B cell (primary cell): ENCODE results near the gene ACADL. TPM values are rescaled to one million over a fixed set of nuclear protein-coding genes. Genes with fewer than 3 reads are reported as not detected.

Source experiments
- ATAC-seq: fragments of 200-7000 bp; cut with Tn5 transposase; one replicate; pipeline ENCODE4 v1.10.0; 2021; ENCODE audit warnings: low read depth, mild to moderate bottlenecking, moderate number of reproducible peaks, moderate library complexity
- CTCF ChIA-PET: fragments of 350-600 bp; sonication (Branson Sonifier 250); formaldehyde crosslinking; loops from one replicate; lab custom pipeline; 2021; ENCODE audit warnings: antibody characterized with exemption, inconsistent platforms; lab: Charles Lee
- POLR2A ChIA-PET: fragments of 350-600 bp; sonication (Branson Sonifier 250); formaldehyde crosslinking; loops from one replicate; lab custom pipeline; 2021; ENCODE audit warnings: antibody characterized with exemption; lab: Charles Lee
- DNase-seq: peaks from one replicate; pipeline ENCODE4 v3.0.0; 2013
- H2AFZ ChIP-seq: 2 replicates; pipeline ENCODE4 v1.6.1; 2012; ENCODE audit warnings: mild to moderate bottlenecking, low read depth, low read length; ENCODE audit not compliant: insufficient read depth, poor library complexity, severe bottlenecking
- H3K27ac ChIP-seq, 2 donors: 1 replicate in 1 of 2; 2 replicates in 1 of 2; pipeline ENCODE4 v1.5.1; 2012 to 2013; ENCODE audit warnings: low read length in 2 of 2, mild to moderate bottlenecking in 2 of 2, moderate library complexity in 1 of 2
- H3K27me3 ChIP-seq, 4 experiments: fragments of 200-600 bp in 1 of 4; sonication (generic) in 1 of 4; replicated peaks in 1 of 4; 1 replicate in 2 of 4; 2 replicates in 2 of 4; pipeline versions ENCODE4 v1.6.1 to v1.7.0; 2013 to 2016; ENCODE audit warnings: low read length in 3 of 4, mild to moderate bottlenecking in 2 of 4, mixed read lengths in 1 of 4, moderate library complexity in 1 of 4; ENCODE audit not compliant: insufficient read depth in 4 of 4, control insufficient read depth in 3 of 4; ENCODE audit errors: control extremely low read depth in 1 of 4
- H3K36me3 ChIP-seq, 2 experiments: replicated peaks in 1 of 2; 1 replicate in 1 of 2; 2 replicates in 1 of 2; pipeline versions ENCODE4 v1.6.1 to v1.7.1; 2013; ENCODE audit warnings: low read length in 1 of 2; ENCODE audit not compliant: insufficient read depth in 2 of 2, control insufficient read depth in 1 of 2; ENCODE audit errors: control extremely low read depth in 1 of 2, extremely low read depth in 1 of 2
- H3K4me1 ChIP-seq, 2 donors: fragments of 200-600 bp in 1 of 2; sonication (generic) in 1 of 2; 1 replicate in 1 of 2; 2 replicates in 1 of 2; pipeline versions ENCODE4 v1.5.1 to v1.6.1; 2013 to 2017; ENCODE audit warnings: low read length in 2 of 2; ENCODE audit not compliant: control insufficient read depth in 2 of 2, insufficient read depth in 2 of 2
- H3K4me2 ChIP-seq: replicated peaks from 2 replicates; pipeline ENCODE3; 2012; ENCODE audit warnings: mild to moderate bottlenecking, low read depth, low read length; ENCODE audit not compliant: poor library complexity, severe bottlenecking
- H3K4me3 ChIP-seq, 5 experiments: fragments of 200-600 bp in 1 of 5; sonication (generic) in 1 of 5; 1 replicate in 3 of 5; 2 replicates in 2 of 5; pipeline versions ENCODE4 v1.5.1 to v1.7.0; 2011 to 2016; ENCODE audit warnings: low read length in 4 of 5, mild to moderate bottlenecking in 4 of 5, low read depth in 2 of 5, control low read depth in 1 of 5, moderate library complexity in 1 of 5; ENCODE audit not compliant: insufficient read depth in 1 of 5; ENCODE audit errors: control extremely low read depth in 1 of 5, extremely low read depth in 1 of 5
- H3K79me2 ChIP-seq: fragments of 200-600 bp; sonication (generic); one replicate; pipeline ENCODE4 v1.6.0; 2016; ENCODE audit warnings: low read length; ENCODE audit not compliant: control insufficient read depth, insufficient read depth
- H3K9ac ChIP-seq: fragments of 200-600 bp; sonication (generic); 2 replicates; pipeline ENCODE4 v1.6.1; 2017; ENCODE audit warnings: mild to moderate bottlenecking, low read length, moderate library complexity
- H3K9me3 ChIP-seq, 3 donors: one replicate each; pipeline versions ENCODE4 v1.6.1 to v1.7.1; 2013; ENCODE audit warnings: low read length in 2 of 3; ENCODE audit not compliant: control insufficient read depth in 2 of 3, insufficient read depth in 1 of 3; ENCODE audit errors: control extremely low read depth in 1 of 3
- H4K20me1 ChIP-seq: 2 replicates; pipeline ENCODE4 v1.6.0; 2012; ENCODE audit warnings: mild to moderate bottlenecking, low read length; ENCODE audit not compliant: insufficient read depth, control insufficient read depth, poor library complexity, severe bottlenecking
- H3K27ac Mint-ChIP-seq: one replicate; pipeline ENCODE4 v1.8.0; 2021; ENCODE audit warnings: mixed read lengths
- H3K27me3 Mint-ChIP-seq: one replicate; pipeline ENCODE4 v1.8.0; 2021; ENCODE audit warnings: mixed read lengths
- H3K4me1 Mint-ChIP-seq: one replicate; pipeline ENCODE4 v1.8.0; 2021; ENCODE audit warnings: mixed read lengths
- H3K4me3 Mint-ChIP-seq: one replicate; pipeline ENCODE4 v1.8.0; 2021; ENCODE audit warnings: mixed read lengths
- H3K9me3 Mint-ChIP-seq: one replicate; pipeline ENCODE4 v1.8.0; 2022; ENCODE audit warnings: mixed read lengths; ENCODE audit not compliant: insufficient read depth
- EZH2 ChIP-seq: IDR thresholded peaks from 2 replicates; pipeline ENCODE4 v1.6.1; 2012; ENCODE audit warnings: borderline replicate concordance, low read depth, mild to moderate bottlenecking, moderate library complexity, low read length; ENCODE audit not compliant: insufficient read depth, poor library complexity, severe bottlenecking
- WGBS: methylation state at CpG from one replicate; pipeline ENCODE4 v1.1.5; 2013; ENCODE audit warnings: missing lambda C conversion rate; ENCODE audit not compliant: insufficient coverage; 5-methylcytosine and 5-hydroxymethylcytosine counted together
- intact Hi-C: fragments of 100-400 bp; cut with micrococcal nuclease; formaldehyde crosslinking; loops from one replicate; pipeline ENCODE4 v1.10.0; 2022
- polyA plus RNA-seq: library from polyadenylated mRNA; depleted of rRNA; stranded (reverse); fragments of >200 nt; gene quantifications from 2 replicates; pipeline ENCODE4 v1.2.3, GENCODE V29; 2012
- total RNA-seq, 2 donors: library from RNA; stranded (reverse); fragments of 120-200 nt in 1 of 2; gene quantifications; 1 replicate in 1 of 2; 2 replicates in 1 of 2; pipeline versions ENCODE4 v1.2.3 to v1.2.4, GENCODE V29; 2013 to 2022
- TF ChIP-seq, protein P1 (sequence below): fragments of 200-600 bp; IDR thresholded peaks from one replicate; pipeline ENCODE4 v1.8.0; 2022; ENCODE audit warnings: antibody characterized with exemption, mild to moderate bottlenecking

Gene ACADL
- total and polyA plus RNA-seq, 2 donors (not counting 1 experiment from before 2014, with no cell fraction given), result not detected

DNA sequence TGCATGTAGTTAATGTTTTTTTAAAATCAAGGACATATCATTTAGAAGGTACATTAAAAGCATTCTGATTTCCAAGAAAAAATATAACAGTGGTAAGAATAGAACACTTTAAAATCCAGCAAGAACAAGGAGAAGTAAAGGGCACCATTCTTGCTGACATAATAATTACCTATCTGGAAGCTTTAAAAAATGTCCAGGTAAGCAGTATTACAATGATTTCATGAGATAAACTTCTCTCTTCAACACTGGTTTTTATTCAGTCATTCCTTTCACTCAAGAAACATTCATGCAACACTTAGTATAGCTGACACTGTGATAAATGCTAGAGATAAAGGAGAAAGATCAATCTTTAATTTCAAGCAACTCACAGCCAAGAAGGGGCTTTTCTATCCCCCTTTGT, 51.2 kb downstream of the ACADL start:
- POLR2A ChIA-PET, result interaction anchor here (0.6 kb wide), 1 partner anchor 1913 kb away, joined by 7 read pairs; no protein-coding TSS in a partner anchor
- H3K9me3 Mint-ChIP-seq, result no peaks in the 10 kb centered on the region

DNA sequence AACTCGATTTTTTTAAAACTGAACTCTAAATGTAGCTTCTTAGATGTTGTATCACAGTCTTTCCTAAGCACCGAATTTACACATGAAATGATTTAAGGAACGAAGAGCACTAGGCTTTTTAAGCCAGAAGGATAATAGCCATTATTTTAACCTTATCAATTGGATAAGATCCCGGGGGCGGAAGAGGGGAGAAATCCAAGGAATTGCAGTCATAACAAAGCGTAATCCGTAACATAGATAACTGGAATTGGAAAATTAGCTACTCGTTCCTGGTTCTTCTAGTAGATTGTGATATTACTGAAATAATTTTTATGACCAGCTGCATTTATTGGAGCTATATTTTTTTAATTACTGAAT, 53.0 kb downstream of the ACADL start:
- peaks cover 19% of the 10 kb centered on the region for H3K79me2 ChIP-seq
- H3K27me3 ChIP-seq, result peaks cover 0 to 5% (median 0%) of the 10 kb centered on the region in 4 experiments
- peaks cover 17% of the 10 kb centered on the region for H3K4me1 Mint-ChIP-seq
- ChIA-PET POLR2A (no interaction called here), CTCF (interaction anchor here (1.6 kb wide), 2 partner anchors 24 to 748 kb away, joined by 5 to 8 read pairs; partner anchors contain the start of gene MAP2)
- no peaks in the 10 kb centered on the region for H3K36me3 ChIP-seq
- DNase-seq (no peak), ATAC-seq (no peak)
- TF ChIP-seq, protein P1, sequence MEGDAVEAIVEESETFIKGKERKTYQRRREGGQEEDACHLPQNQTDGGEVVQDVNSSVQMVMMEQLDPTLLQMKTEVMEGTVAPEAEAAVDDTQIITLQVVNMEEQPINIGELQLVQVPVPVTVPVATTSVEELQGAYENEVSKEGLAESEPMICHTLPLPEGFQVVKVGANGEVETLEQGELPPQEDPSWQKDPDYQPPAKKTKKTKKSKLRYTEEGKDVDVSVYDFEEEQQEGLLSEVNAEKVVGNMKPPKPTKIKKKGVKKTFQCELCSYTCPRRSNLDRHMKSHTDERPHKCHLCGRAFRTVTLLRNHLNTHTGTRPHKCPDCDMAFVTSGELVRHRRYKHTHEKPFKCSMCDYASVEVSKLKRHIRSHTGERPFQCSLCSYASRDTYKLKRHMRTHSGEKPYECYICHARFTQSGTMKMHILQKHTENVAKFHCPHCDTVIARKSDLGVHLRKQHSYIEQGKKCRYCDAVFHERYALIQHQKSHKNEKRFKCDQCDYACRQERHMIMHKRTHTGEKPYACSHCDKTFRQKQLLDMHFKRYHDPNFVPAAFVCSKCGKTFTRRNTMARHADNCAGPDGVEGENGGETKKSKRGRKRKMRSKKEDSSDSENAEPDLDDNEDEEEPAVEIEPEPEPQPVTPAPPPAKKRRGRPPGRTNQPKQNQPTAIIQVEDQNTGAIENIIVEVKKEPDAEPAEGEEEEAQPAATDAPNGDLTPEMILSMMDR, result no peak
- no peak for TF ChIP-seq EZH2
- no peaks in the 10 kb centered on the region for H3K9me3 Mint-ChIP-seq
- H3K27ac ChIP-seq, result no peak overlapping the region
- peak overlapping the region; percentile 74 to 89 (median 77) for H3K4me3 ChIP-seq
- H3K27me3 Mint-ChIP-seq, result peaks cover 7% of the 10 kb centered on the region
- H3K27ac Mint-ChIP-seq, result peak overlapping the region; percentile 2
- intact Hi-C loops, result loop anchor here (5.0 kb wide), 1 partner anchor 290 kb away; no protein-coding TSS in a partner anchor
- H3K9me3 ChIP-seq, result peaks cover 0 to 3% (median 0%) of the 10 kb centered on the region in 3 donors
- H3K4me1 ChIP-seq, result peaks cover 13 to 18% of the 10 kb centered on the region in 2 donors
- WGBS, result no CpG with 5 or more reads among the region's 8 CpGs
- peak overlapping the region; percentile 59 for H2AFZ ChIP-seq
- peak overlapping the region; percentile 92 for H3K4me3 Mint-ChIP-seq
- H3K4me2 ChIP-seq, result peak overlapping the region; percentile 82
- peak overlapping the region; percentile 80 for H3K9ac ChIP-seq
- H4K20me1 ChIP-seq, result no peaks in the 10 kb centered on the region

More for the DNA sequence above, 51.2 kb downstream of the ACADL start:
- DNase-seq (no peak), ATAC-seq (no peak)
- TF ChIP-seq EZH2, result no peak
- TF ChIP-seq, protein P1, result no peak
- peaks cover 13 to 18% of the 10 kb centered on the region in 2 donors for H3K4me1 ChIP-seq
- Mint-ChIP-seq H3K27ac (no peak overlapping the region), H3K4me1 (peaks cover 17% of the 10 kb centered on the region), H3K27me3 (peaks cover 14% of the 10 kb centered on the region), H3K4me3 (no peak overlapping the region)
- peaks cover 0 to 3% (median 0%) of the 10 kb centered on the region in 3 donors for H3K9me3 ChIP-seq
- H3K27me3 ChIP-seq, result peaks cover 0 to 5% (median 0%) of the 10 kb centered on the region in 4 experiments
- H3K4me3 ChIP-seq, result no peak overlapping the region
- intact Hi-C loops, result loop anchor here (5.0 kb wide), 1 partner anchor 288 kb away; no protein-coding TSS in a partner anchor
- H3K36me3 ChIP-seq, result no peaks in the 10 kb centered on the region
- CTCF ChIA-PET, result interaction anchor here (1.0 kb wide), 1 partner anchor 101 kb away, joined by 3 read pairs; no protein-coding TSS in a partner anchor
- peaks cover 12% of the 10 kb centered on the region for H3K79me2 ChIP-seq
- no peak overlapping the region for H3K9ac ChIP-seq
- no peak overlapping the region for H3K27ac ChIP-seq
- no peak overlapping the region for H2AFZ ChIP-seq
- H4K20me1 ChIP-seq, result no peaks in the 10 kb centered on the region
- H3K4me2 ChIP-seq, result no peak overlapping the region
